Gastroesophageal sphincter (tissue), 4 donors: ENCODE results near the gene SYT1. TPM values are rescaled to one million over a fixed set of nuclear protein-coding genes. Genes with fewer than 3 reads are reported as not detected.

Experiments used
- ATAC-seq: fragments of 150-250 bp; one replicate; pipeline ENCODE4 v1.9.1; 2016; ENCODE audit warnings: mild to moderate bottlenecking, moderate library complexity
- H3K27ac ChIP-seq, 4 donors: fragments of 200-600 bp; sonication (generic) in 3 of 4; 1 replicate in 3 of 4; 2 replicates in 1 of 4; pipeline ENCODE4 v1.5.1; 2016 to 2019
- H3K27me3 ChIP-seq: fragments of 200-600 bp; sonication (generic); one replicate; pipeline ENCODE4 v1.5.1; 2019
- H3K36me3 ChIP-seq, 2 donors: fragments of 200-600 bp; sonication (generic); one replicate each; pipeline ENCODE4 v1.5.1; 2019; ENCODE audit warnings: control low read depth in 1 of 2
- H3K4me1 ChIP-seq, 3 donors: fragments of 200-600 bp; sonication (generic); 1 replicate in 2 of 3; 2 replicates in 1 of 3; pipeline ENCODE4 v1.5.1; 2016 to 2019; ENCODE audit warnings: control low read depth in 2 of 3
- H3K4me3 ChIP-seq, 2 donors: fragments of 200-600 bp; sonication (generic); one replicate each; pipeline ENCODE4 v1.5.1; 2019; ENCODE audit warnings: mild to moderate bottlenecking in 1 of 2, moderate library complexity in 1 of 2
- H3K9me3 ChIP-seq, 3 donors: fragments of 200-600 bp; sonication (generic); one replicate each; pipeline ENCODE4 v1.5.1; 2017 to 2019; ENCODE audit warnings: control low read depth in 2 of 3
- CTCF ChIP-seq, 4 experiments: fragments of 200-600 bp in 2 of 4; fragments of 450-650 bp in 2 of 4; sonication (generic) in 1 of 4; IDR thresholded peaks; one replicate each; pipeline ENCODE4 v1.5.1; 2017 to 2019; ENCODE audit warnings: antibody characterized with exemption in 4 of 4, mild to moderate bottlenecking in 2 of 4, moderate library complexity in 2 of 4
- EP300 ChIP-seq: sonication (generic); formaldehyde crosslinking; IDR thresholded peaks from one replicate; pipeline ENCODE4 v1.6.1; 2017; ENCODE audit warnings: antibody characterized with exemption, mild to moderate bottlenecking
- POLR2A ChIP-seq, 2 donors: fragments of 450-650 bp; IDR thresholded peaks; one replicate each; pipeline ENCODE4 v1.6.1; 2017; ENCODE audit warnings: antibody characterized with exemption in 2 of 2, mild to moderate bottlenecking in 2 of 2, moderate library complexity in 1 of 2
- POLR2AphosphoS5 ChIP-seq: sonication (generic); formaldehyde crosslinking; IDR thresholded peaks from one replicate; pipeline ENCODE4 v1.6.1; 2017; ENCODE audit warnings: antibody characterized with exemption
- WGBS, 2 donors: methylation state at CpG; one replicate each; pipeline ENCODE4 v1.1.5; 2018; ENCODE audit warnings: low coverage in 1 of 2; 5-methylcytosine and 5-hydroxymethylcytosine counted together
- total RNA-seq, 4 donors: library from RNA; depleted of rRNA; stranded (reverse); fragments of >200 nt; gene quantifications; one replicate each; pipeline ENCODE4 v1.1.0, GENCODE V29; 2016

The SYT1 gene
- total RNA-seq, 4 donors from 2014 or later: 1.9 to 6.6 (median 3.5) TPM

- ATAC-seq: no peak
- no peak overlapping the region for H3K4me3 ChIP-seq
- H3K4me1 ChIP-seq: no peaks in the 10 kb centered on the region
- no peaks in the 10 kb centered on the region for H3K27me3 ChIP-seq
- H3K36me3 ChIP-seq: no peaks in the 10 kb centered on the region
- WGBS, 2 donors: 74 to 80% methylated on average over 4 of the region's 4 CpGs
- H3K27ac ChIP-seq: no peak overlapping the region
- H3K9me3 ChIP-seq: no peaks in the 10 kb centered on the region
- TF ChIP-seq CTCF (IDR thresholded peaks at IDR 0.05) (no peak), POLR2AphosphoS5 (no peak), POLR2A (IDR thresholded peaks at IDR 0.05) (no peak), EP300 (no peak)
These were observed 432.3 kb downstream of the SYT1 start for GRCh38 chr12:79296871-79297270.

GRCh38 chr12:79298506-79298905 lies 433.9 kb downstream of the SYT1 start:
- TF ChIP-seq POLR2AphosphoS5 (no peak), POLR2A (IDR thresholded peaks at IDR 0.05) (no peak), CTCF (IDR thresholded peaks at IDR 0.05) (no peak), EP300 (no peak)
- Histone ChIP-seq H3K9me3 (no peaks in the 10 kb centered on the region), H3K4me3 (no peak overlapping the region), H3K27ac (no peak overlapping the region), H3K27me3 (no peaks in the 10 kb centered on the region), H3K36me3 (no peaks in the 10 kb centered on the region), H3K4me1 (no peaks in the 10 kb centered on the region)
- ATAC-seq: no peak

DNA sequence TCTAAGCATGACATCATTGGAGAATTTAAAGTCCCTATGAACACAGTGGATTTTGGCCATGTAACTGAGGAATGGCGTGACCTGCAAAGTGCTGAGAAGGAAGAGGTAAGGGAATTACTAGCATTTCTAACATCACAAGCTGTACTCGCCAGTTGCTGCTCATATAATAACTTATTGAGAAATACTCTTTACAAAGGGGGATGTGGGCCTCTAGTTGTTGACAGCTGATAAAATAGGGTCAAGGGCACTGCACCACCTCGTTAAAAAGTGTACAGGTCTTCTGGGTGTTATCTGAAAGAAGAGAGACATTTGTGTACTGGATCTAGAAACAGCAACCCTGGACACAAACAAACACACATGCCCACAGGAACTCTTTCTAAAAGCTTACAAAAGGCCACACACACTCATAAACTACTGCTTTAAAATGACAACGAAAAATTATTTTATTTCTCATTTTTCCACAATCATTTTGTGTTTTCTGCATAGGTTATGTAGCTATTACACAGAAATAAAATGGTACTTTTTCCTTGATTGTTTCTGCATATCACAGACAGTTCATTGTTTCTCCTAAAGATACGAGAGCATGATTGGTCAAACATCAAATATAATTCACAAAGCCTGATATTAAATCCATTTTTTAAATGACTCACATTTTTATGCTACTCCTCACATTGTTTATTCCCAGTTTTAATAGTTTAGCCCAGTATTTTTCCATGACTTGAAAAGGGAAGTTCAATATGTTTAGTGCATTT lies 435.0 kb downstream of the SYT1 start:
- H3K4me3 ChIP-seq: no peak overlapping the region
- TF ChIP-seq EP300 (no peak), CTCF (IDR thresholded peaks at IDR 0.05) (no peak), POLR2A (IDR thresholded peaks at IDR 0.05) (no peak), POLR2AphosphoS5 (no peak)
- ATAC-seq: no peak
- no peaks in the 10 kb centered on the region for H3K27me3 ChIP-seq
- H3K9me3 ChIP-seq: no peaks in the 10 kb centered on the region
- no peaks in the 10 kb centered on the region for H3K36me3 ChIP-seq
- H3K4me1 ChIP-seq: no peaks in the 10 kb centered on the region
- H3K27ac ChIP-seq: no peak overlapping the region
- 56 to 68% methylated on average over 4 to 5 of the region's 5 CpGs for WGBS, 2 donors

DNA sequence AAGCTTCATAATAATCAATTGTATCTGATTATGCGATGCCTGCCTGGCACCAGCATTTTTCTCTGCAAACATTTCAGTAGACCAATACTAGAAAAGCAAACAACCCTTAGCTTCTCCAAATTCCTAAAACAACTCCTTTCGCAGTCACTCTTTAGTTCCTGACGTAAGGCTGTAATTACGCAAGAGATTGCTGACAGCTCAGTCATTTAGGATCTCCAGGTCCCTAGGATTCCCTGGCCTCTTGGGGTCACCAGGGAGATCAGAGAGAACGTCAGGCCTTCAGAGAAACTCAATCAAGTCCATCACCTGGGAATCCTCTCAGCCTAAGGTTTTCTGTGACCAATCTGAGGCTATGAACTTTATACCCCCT lies 435.6 kb downstream of the SYT1 start:
- Histone ChIP-seq H3K4me3 (no peak overlapping the region), H3K27ac (no peak overlapping the region), H3K27me3 (no peaks in the 10 kb centered on the region), H3K36me3 (no peaks in the 10 kb centered on the region), H3K9me3 (no peaks in the 10 kb centered on the region), H3K4me1 (no peaks in the 10 kb centered on the region)
- WGBS, 2 donors: 86 to 88% methylated on average over 4 to 5 of the region's 5 CpGs
- TF ChIP-seq POLR2A (IDR thresholded peaks at IDR 0.05): no peak
- TF ChIP-seq CTCF (IDR thresholded peaks at IDR 0.05): no peak
- no peak for TF ChIP-seq EP300
- no peak for TF ChIP-seq POLR2AphosphoS5
- ATAC-seq: no peak

DNA sequence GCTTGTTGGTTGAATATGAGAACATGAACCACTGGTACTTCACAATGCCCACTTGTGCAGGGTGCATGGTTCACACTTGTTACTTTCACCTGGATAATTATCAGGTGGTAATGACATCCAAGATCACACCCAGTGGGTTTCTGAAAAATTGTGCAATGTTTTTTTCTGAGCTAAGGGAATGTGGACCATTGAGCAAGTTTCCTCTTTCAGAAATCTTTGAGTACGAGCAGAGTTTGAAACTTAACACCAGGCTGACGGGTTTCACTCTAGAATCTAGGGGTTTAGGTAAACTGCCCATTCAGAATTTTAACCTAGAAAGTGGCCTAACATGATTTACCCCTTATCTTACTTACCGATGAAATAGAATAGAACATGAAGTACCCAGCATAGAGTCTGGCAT lies 436.6 kb downstream of the SYT1 start:
- Histone ChIP-seq H3K27me3 (no peaks in the 10 kb centered on the region), H3K36me3 (no peaks in the 10 kb centered on the region), H3K27ac (no peak overlapping the region), H3K9me3 (no peaks in the 10 kb centered on the region), H3K4me1 (no peaks in the 10 kb centered on the region), H3K4me3 (no peak overlapping the region)
- no peak for TF ChIP-seq CTCF (IDR thresholded peaks at IDR 0.05)
- TF ChIP-seq POLR2AphosphoS5: no peak
- TF ChIP-seq POLR2A (IDR thresholded peaks at IDR 0.05): no peak
- TF ChIP-seq EP300: no peak
- 60 to 77% methylated on average over 2 to 3 of the region's 3 CpGs for WGBS, 2 donors
- no peak for ATAC-seq
